ENCODE data around the gene TTLL8. TPM values are rescaled to one million over a fixed set of nuclear protein-coding genes. Genes with fewer than 3 reads are reported as not detected.

TTLL8 gene
- total RNA-seq, 2 experiments from 2014 or later, result not detected

DNA sequence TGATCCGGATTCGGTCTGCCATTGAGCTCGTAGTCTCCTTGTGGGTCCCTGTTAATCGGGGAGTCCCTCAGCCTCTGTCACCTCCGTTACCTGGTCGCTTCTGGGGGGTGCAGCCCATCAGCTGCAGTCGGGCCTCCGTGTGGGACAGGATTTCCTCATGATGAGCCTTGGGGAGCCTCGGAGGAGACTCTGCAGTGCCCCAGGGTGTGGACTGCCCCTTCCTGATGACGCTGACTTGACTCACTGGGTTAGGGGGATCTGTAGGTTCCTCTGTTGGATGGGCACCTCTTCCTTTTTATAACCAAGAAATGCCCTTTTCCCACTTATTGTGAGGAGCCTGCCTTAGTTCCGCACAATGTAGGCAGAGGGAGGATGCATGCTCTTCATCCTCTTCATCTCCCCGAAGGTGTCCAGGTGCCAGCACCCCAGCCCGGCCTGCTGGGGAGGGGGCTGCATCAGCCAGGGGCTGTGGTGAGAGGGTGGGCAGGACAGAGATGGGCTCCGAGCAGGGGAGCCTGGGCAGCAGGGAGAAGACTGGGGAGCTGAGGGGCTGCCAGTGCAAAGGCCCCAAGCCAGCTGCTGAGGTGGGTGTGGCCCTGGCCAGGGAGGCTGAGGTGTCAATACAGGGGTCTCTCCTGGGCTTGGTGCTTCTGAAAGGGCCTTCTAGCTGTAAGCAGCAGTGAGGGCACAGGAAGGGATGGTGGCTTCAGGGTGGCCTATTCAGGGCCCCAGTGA lies 13.5 kb upstream of the TTLL8 start:
- no peak for TF ChIP-seq CTCF (IDR thresholded peaks at IDR 0.05)
- ChIA-PET CTCF (interaction anchor here (0.8 kb wide), 1 partner anchor 78 kb away, joined by 3 read pairs; no protein-coding TSS in a partner anchor), POLR2A (no interaction called here)
- Mint-ChIP-seq H3K27me3 (no peaks in the 10 kb centered on the region), H3K4me1 (ENCODE audit: low read depth) (no peaks in the 10 kb centered on the region), H3K36me3 (ENCODE audit: low read depth) (no peaks in the 10 kb centered on the region), H3K27ac (no peak overlapping the region), H3K9me3 (no peaks in the 10 kb centered on the region), H3K4me3 (no peak overlapping the region)
- DNase-seq (no peak), ATAC-seq (no peak)
- intact Hi-C loops (cut with micrococcal nuclease), result no loop called here

- ChIA-PET POLR2A (no interaction called here), CTCF (no interaction called here)
- no peak for TF ChIP-seq CTCF (IDR thresholded peaks at IDR 0.05)
- Mint-ChIP-seq H3K36me3 (ENCODE audit: low read depth) (no peaks in the 10 kb centered on the region), H3K9me3 (no peaks in the 10 kb centered on the region), H3K4me1 (ENCODE audit: low read depth) (no peaks in the 10 kb centered on the region), H3K27me3 (no peaks in the 10 kb centered on the region), H3K27ac (no peak overlapping the region), H3K4me3 (no peak overlapping the region)
- no peak for DNase-seq
- intact Hi-C loops (cut with micrococcal nuclease), result no loop called here
- no peak for ATAC-seq
Observed at GRCh38 chr22:50070366-50070765, 12.3 kb upstream of the TTLL8 start.

- no peaks in the 10 kb centered on the region for H3K4me1 Mint-ChIP-seq (ENCODE audit: low read depth)
- no peak for ATAC-seq
- H3K9me3 Mint-ChIP-seq, result no peaks in the 10 kb centered on the region
- H3K4me3 Mint-ChIP-seq, result no peak overlapping the region
- H3K27me3 Mint-ChIP-seq, result no peaks in the 10 kb centered on the region
- no peaks in the 10 kb centered on the region for H3K36me3 Mint-ChIP-seq (ENCODE audit: low read depth)
- CTCF ChIA-PET, result interaction anchor here (0.8 kb wide), 1 partner anchor 11 kb away, joined by 3 read pairs; no protein-coding TSS in a partner anchor
- intact Hi-C loops (cut with micrococcal nuclease), result no loop called here
- DNase-seq, result no peak
- POLR2A ChIA-PET, result no interaction called here
- no peak overlapping the region for H3K27ac Mint-ChIP-seq
- no peak for TF ChIP-seq CTCF (IDR thresholded peaks at IDR 0.05)
Observed at GRCh38 chr22:50068096-50068495, 10.0 kb upstream of the TTLL8 start.

DNA sequence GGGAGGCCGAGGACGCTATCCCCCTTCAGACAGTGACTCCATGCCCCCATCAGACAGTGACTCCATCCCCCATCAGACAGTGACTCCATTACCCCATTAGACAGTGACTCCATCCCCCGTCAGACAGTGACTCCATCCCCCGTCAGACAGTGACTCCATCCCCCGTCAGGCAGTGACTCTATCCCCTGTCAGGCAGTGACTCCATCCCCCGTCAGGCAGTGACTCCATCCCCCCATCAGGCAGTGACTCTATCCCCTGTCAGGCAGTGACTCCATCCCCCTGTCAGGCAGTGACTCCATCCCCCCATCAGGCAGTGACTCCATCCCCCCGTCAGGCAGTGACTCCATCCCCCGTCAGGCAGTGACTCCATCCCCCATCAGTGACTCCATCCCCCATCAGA lies 9.1 kb upstream of the TTLL8 start:
- H3K9me3 Mint-ChIP-seq, result no peaks in the 10 kb centered on the region
- ATAC-seq (no peak), DNase-seq (no peak)
- intact Hi-C loops (cut with micrococcal nuclease), result no loop called here
- ChIA-PET POLR2A (interaction anchor here (0.6 to 0.7 kb wide), 2 partner anchors 37 to 387 kb away, joined by 3 to 5 read pairs; no protein-coding TSS in a partner anchor), CTCF (interaction anchor here (0.8 kb wide), 1 partner anchor 10 kb away, joined by 3 read pairs; no protein-coding TSS in a partner anchor)
- no peak overlapping the region for H3K4me3 Mint-ChIP-seq
- H3K27me3 Mint-ChIP-seq, result no peaks in the 10 kb centered on the region
- no peak for TF ChIP-seq CTCF (IDR thresholded peaks at IDR 0.05)
- H3K27ac Mint-ChIP-seq, result no peak overlapping the region
- H3K4me1 Mint-ChIP-seq (ENCODE audit: low read depth), result no peaks in the 10 kb centered on the region
- H3K36me3 Mint-ChIP-seq (ENCODE audit: low read depth), result no peaks in the 10 kb centered on the region

DNA sequence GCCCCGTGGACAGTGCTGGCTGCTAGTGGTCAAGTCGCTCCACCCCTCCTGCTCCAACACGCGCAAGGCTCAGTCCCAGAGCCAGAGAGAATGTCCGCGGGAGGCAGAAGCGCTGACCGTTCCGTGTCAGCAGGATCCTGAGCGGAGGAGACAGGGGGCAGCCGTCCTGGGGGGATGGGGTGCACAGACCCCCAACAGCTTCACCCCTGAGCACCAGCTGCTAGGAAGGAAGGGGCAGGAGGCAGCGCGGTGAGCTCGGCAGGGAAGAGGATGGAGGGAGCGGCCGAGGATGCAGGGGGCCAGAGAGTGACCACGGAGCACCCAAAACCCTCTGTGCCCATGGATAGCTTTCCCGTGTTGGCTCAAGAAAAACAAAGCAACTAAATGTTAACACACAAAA lies 6.4 kb upstream of the TTLL8 start:
- Mint-ChIP-seq H3K4me1 (ENCODE audit: low read depth) (no peaks in the 10 kb centered on the region), H3K4me3 (no peak overlapping the region)

More for the DNA sequence above, 6.4 kb upstream of the TTLL8 start:
- intact Hi-C loops (cut with micrococcal nuclease), result no loop called here
- no peak overlapping the region for H3K27ac Mint-ChIP-seq
- no peak for TF ChIP-seq CTCF (IDR thresholded peaks at IDR 0.05)
- ATAC-seq, result no peak
- ChIA-PET CTCF (interaction anchor here (0.6 to 1.6 kb wide), 2 partner anchors 29 to 34 kb away, joined by 4 to 5 read pairs; no protein-coding TSS in a partner anchor), POLR2A (no interaction called here)
- no peaks in the 10 kb centered on the region for H3K9me3 Mint-ChIP-seq
- H3K27me3 Mint-ChIP-seq, result peaks cover 7% of the 10 kb centered on the region
- H3K36me3 Mint-ChIP-seq (ENCODE audit: low read depth), result no peaks in the 10 kb centered on the region
- no peak for DNase-seq
